Measurements from ENCODE around the gene DOCK4. TPM values are rescaled to one million over a fixed set of nuclear protein-coding genes. Genes with fewer than 3 reads are reported as not detected.

DOCK4 gene
- total and polyA plus RNA-seq, 10 of the 15 experiments (the other 5 are each of a cell fraction or from before 2014, with no cell fraction given): 0.03 to 0.73 (median 0.38) TPM

DNA sequence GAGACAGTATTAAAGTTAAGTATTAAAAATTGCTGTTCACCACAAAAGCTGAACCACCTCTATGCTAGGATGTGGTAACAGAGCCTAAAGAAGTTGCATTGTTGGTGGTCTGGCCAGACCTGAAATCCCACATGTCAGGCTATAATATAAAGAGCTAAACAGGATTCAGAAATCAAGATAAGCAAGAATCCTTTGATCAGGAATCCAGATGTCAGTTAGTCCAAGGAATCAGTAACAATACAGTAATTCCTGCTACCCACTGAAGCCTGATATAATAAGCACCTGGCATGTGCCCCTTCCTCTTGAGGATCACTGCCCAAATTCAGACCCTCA lies 49.2 kb upstream of the DOCK4 start (continued):
- TF ChIP-seq HDGF (IDR thresholded peaks at IDR 0.05) (no peak), ASH2L (IDR thresholded peaks at IDR 0.05; ENCODE audit: borderline replicate concordance, low read depth) (no peak), NFIC (IDR thresholded peaks at IDR 0.05; ENCODE audit: low read depth, low read length) (no peak), POLR2AphosphoS2 (IDR thresholded peaks at IDR 0.05; ENCODE audit: low read depth, low read length) (no peak), GATAD2B (conservative IDR thresholded peaks at IDR 0.05; ENCODE audit: low read depth) (no peak), TCF7 (IDR thresholded peaks at IDR 0.05; ENCODE audit: borderline replicate concordance) (no peak), HCFC1 (IDR thresholded peaks at IDR 0.05; ENCODE audit: low read length) (no peak)

- H3K36me3 ChIP-seq (ENCODE audit: control insufficient read depth in 2 of 2, insufficient read depth in 2 of 2, low read length in 1 of 2): no peaks in the 10 kb centered on the region
- ATAC-seq: no peak; the same call in 2 of the 3 replicates
- CTCF ChIA-PET: interaction anchor here (0.9 kb wide), 1 partner anchor 9 kb away, joined by 3 read pairs; no protein-coding TSS in a partner anchor
- H3K9ac ChIP-seq (ENCODE audit: control insufficient read depth, insufficient read depth, low read length): no peak overlapping the region
- H2AFZ ChIP-seq (ENCODE audit: control insufficient read depth, low read depth, low read length): no peak overlapping the region
- POLR2A ChIA-PET: no interaction called here
- no peak overlapping the region for H3K27ac ChIP-seq (ENCODE audit: control insufficient read depth, insufficient read depth)
- H4K20me1 ChIP-seq (ENCODE audit: control insufficient read depth, insufficient read depth): no peaks in the 10 kb centered on the region
- TF ChIP-seq ZNF592 (IDR thresholded peaks at IDR 0.05) (no peak), SMAD1 (IDR thresholded peaks at IDR 0.05; ENCODE audit: low read depth, partially characterized antibody) (no peak), ASH2L (IDR thresholded peaks at IDR 0.05; ENCODE audit: borderline replicate concordance, low read depth) (no peak), E4F1 (IDR thresholded peaks at IDR 0.05; ENCODE audit: borderline replicate concordance, partially characterized antibody) (no peak), BRCA1 (IDR thresholded peaks at IDR 0.05; ENCODE audit: low read depth, low read length) (no peak), SREBF1 (IDR thresholded peaks at IDR 0.05; ENCODE audit: low read length) (no peak), NFYA (IDR thresholded peaks at IDR 0.05; ENCODE audit: borderline replicate concordance, low read depth, low read length) (no peak), TCF12 (IDR thresholded peaks at IDR 0.05; ENCODE audit: low read depth, low read length) (no peak)
- H3K4me2 ChIP-seq (ENCODE audit: control insufficient read depth, insufficient read depth): no peak overlapping the region
- SMC1A ChIA-PET (ENCODE audit: uncharacterized antibody, unreplicated experiment): interaction anchor here (1.1 kb wide), 1 partner anchor 49 kb away, joined by 3 read pairs; no protein-coding TSS in a partner anchor
- DNase-seq (ENCODE audit: low read depth, low spot score): no peak
- H3K4me1 ChIP-seq (ENCODE audit: control insufficient read depth, insufficient read depth, low read length): no peaks in the 10 kb centered on the region
- intact Hi-C loops (cut with micrococcal nuclease; ENCODE audit: unreplicated experiment): no loop called here
- WGBS (ENCODE audit: insufficient coverage, insufficient replicate concordance, low lambda C conversion rate, missing lambda C conversion rate): 90% methylated on average over 6 of the region's 6 CpGs
- H3K4me3 ChIP-seq: no peak overlapping the region
- H3K9me3 ChIP-seq (replicated peaks; ENCODE audit: control insufficient read depth, insufficient read depth, low read length): no peaks in the 10 kb centered on the region
- RAD21 ChIA-PET (ENCODE audit: unreplicated experiment): no interaction called here
- H3K79me2 ChIP-seq (ENCODE audit: control insufficient read depth, insufficient read depth, low read length): no peaks in the 10 kb centered on the region
- no peaks in the 10 kb centered on the region for H3K27me3 ChIP-seq (replicated peaks in 1 of 2; ENCODE audit: control insufficient read depth in 2 of 2, insufficient read depth in 2 of 2, low read length in 1 of 2)
- no TSS peak for BruUV-seq (replicated peaks)
- in situ Hi-C loops (cut with MboI): no loop called here
- FAIRE-seq: no peak
Observed at GRCh38 chr7:112254709-112255387, 48.6 kb upstream of the DOCK4 start.
